Spleen (tissue), 7 donors: ENCODE results near the gene GUCA2B.

ENCODE experiments used
- CTCF ChIP-seq, 11 experiments: fragments of 200-600 bp in 7 of 11; fragments of 450-650 bp in 4 of 11; sonication (generic) in 4 of 11; IDR thresholded peaks in 8 of 11; conservative IDR thresholded peaks in 3 of 11; 1 replicate in 7 of 11; 2 replicates in 4 of 11; pipeline versions ENCODE4 v1.4.0 to v1.8.0; 2016 to 2021; ENCODE audit warnings: antibody characterized with exemption in 11 of 11, inconsistent platforms in 4 of 11, mild to moderate bottlenecking in 1 of 11
- POLR2A ChIP-seq, 3 donors: fragments of 450-650 bp; IDR thresholded peaks; one replicate each; pipeline ENCODE4 v1.5.1; 2017; ENCODE audit warnings: antibody characterized with exemption in 3 of 3, mild to moderate bottlenecking in 1 of 3
- donor health status: DM: no; HTN: no; CAD: no; lungs with moderate emphysema.
- donor health status: DM: no; HTN: no; CAD: no.
- donor health status: DM: no; HTN: no; CAD: no.

- TF ChIP-seq POLR2A (IDR thresholded peaks at IDR 0.05) (no peak), CTCF (IDR thresholded peaks at IDR 0.05 in 8 of 11, conservative IDR thresholded peaks at IDR 0.05 in 3 of 11) (no peak)
Measured at GRCh38 chr1:42198251-42198650, 45.0 kb downstream of the GUCA2B start.
